Measurements from ENCODE around the gene LRRC23. TPM values are rescaled to one million over a fixed set of nuclear protein-coding genes. Genes with fewer than 3 reads are reported as not detected.
A peak's percentile ranks its signal among the peaks of the same experiment; 100 is the strongest.
"Not testable (repeated sequence)": the region's sequence is repeated elsewhere in the genome, so short reads cannot be mapped to it uniquely, and the experiment has no call there.

The LRRC23 gene
- total and polyA plus RNA-seq, 2 of the 13 experiments (the other 11 are each of a cell fraction or from before 2014, with no cell fraction given): 6.0 to 7.8 TPM

DNA sequence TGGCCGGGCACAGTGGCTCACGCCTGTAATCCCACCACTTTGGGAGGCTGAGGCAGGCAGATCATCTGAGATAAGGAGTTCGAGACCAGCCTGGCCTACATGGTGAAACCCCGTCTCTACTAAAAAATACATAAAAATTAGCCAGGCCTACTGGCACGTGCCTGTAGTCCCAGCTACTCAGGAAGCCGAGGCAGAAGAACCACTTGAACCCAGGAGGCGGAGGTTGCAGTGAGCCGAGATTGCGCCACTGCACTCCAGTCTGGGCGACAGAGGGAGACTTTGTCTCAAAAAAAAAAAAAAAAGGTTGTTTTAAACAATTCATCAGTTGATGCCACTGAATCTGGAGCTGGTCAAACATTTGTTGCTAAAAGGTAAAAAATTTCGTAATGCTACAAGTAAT lies 24.8 kb upstream of the LRRC23 start:
- in situ Hi-C loops (cut with HindIII; ENCODE audit: extremely low pct_ligation_motif_present, low pct_unique_long_range_greater_than_20kb); CTCF ChIA-PET (ENCODE audit: low intra/inter-chr PET ratio, low total read pairs); intact Hi-C loops (cut with micrococcal nuclease; ENCODE audit: unreplicated experiment); H3K4me3 ChIP-seq (replicated peaks in 1 of 3; ENCODE audit: insufficient read depth in 1 of 3, low read depth in 2 of 3, low read length in 3 of 3); H3K79me2 ChIP-seq (ENCODE audit: insufficient read depth, low read length); H3K4me2 ChIP-seq (ENCODE audit: low read depth, low read length); H2AFZ ChIP-seq (ENCODE audit: low read length); BruUV-seq (replicated peaks); DNase-seq (ENCODE audit: low spot score); H3K36me3 ChIP-seq (replicated peaks in 1 of 2; ENCODE audit: control insufficient read depth in 1 of 2, insufficient read depth in 2 of 2, low read length in 2 of 2); H4K20me1 ChIP-seq (ENCODE audit: insufficient read depth, low read length); ATAC-seq; FAIRE-seq; H3K27me3 ChIP-seq (ENCODE audit: control insufficient read depth in 1 of 2, insufficient read depth in 2 of 2, low read length in 2 of 2); H3K9ac ChIP-seq (ENCODE audit: insufficient read depth, low read depth, low read length); H3K9me3 ChIP-seq (ENCODE audit: low read length): not testable (repeated sequence)
- H3K27ac ChIP-seq (ENCODE audit: extremely low read length, insufficient read depth, low read length): peak overlapping the region; percentile 86
- POLR2A ChIA-PET: interaction anchor here (1.1 to 6.2 kb wide), 7 partner anchors 7 to 82 kb away, joined by 3 to 47 read pairs (median 13); partner anchors contain the start of genes C12orf57, RNU7-1, SPSB2 and TPI1
- TF ChIP-seq HIVEP1 (CRISPR knock-in tag; IDR thresholded peaks at IDR 0.05): 0 out of 2 replicates have a peak, but pooled peaks have one; percentile 16
- peak; percentile 59; the same call in 1 of the 2 replicates for TF ChIP-seq CEBPG (CRISPR knock-in tag; IDR thresholded peaks at IDR 0.05)
- TF ChIP-seq ZMYM3 (CRISPR knock-in tag; IDR thresholded peaks at IDR 0.05): 0 out of 2 replicates have a peak, but pooled peaks have one; percentile 5
- 0 out of 2 replicates have a peak, but pooled peaks have one; percentile 20 for TF ChIP-seq PHF21A (CRISPR knock-in tag; IDR thresholded peaks at IDR 0.05)
- TF ChIP-seq, protein P1, sequence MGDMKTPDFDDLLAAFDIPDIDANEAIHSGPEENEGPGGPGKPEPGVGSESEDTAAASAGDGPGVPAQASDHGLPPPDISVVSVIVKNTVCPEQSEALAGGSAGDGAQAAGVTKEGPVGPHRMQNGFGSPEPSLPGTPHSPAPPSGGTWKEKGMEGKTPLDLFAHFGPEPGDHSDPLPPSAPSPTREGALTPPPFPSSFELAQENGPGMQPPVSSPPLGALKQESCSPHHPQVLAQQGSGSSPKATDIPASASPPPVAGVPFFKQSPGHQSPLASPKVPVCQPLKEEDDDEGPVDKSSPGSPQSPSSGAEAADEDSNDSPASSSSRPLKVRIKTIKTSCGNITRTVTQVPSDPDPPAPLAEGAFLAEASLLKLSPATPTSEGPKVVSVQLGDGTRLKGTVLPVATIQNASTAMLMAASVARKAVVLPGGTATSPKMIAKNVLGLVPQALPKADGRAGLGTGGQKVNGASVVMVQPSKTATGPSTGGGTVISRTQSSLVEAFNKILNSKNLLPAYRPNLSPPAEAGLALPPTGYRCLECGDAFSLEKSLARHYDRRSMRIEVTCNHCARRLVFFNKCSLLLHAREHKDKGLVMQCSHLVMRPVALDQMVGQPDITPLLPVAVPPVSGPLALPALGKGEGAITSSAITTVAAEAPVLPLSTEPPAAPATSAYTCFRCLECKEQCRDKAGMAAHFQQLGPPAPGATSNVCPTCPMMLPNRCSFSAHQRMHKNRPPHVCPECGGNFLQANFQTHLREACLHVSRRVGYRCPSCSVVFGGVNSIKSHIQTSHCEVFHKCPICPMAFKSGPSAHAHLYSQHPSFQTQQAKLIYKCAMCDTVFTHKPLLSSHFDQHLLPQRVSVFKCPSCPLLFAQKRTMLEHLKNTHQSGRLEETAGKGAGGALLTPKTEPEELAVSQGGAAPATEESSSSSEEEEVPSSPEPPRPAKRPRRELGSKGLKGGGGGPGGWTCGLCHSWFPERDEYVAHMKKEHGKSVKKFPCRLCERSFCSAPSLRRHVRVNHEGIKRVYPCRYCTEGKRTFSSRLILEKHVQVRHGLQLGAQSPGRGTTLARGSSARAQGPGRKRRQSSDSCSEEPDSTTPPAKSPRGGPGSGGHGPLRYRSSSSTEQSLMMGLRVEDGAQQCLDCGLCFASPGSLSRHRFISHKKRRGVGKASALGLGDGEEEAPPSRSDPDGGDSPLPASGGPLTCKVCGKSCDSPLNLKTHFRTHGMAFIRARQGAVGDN (CRISPR knock-in tag; IDR thresholded peaks at IDR 0.05): peak; percentile 25
- WGBS (ENCODE audit: low lambda C conversion rate): 59% methylated on average over 10 of the region's 11 CpGs
- peaks cover 35% of the 10 kb centered on the region for H3K4me1 ChIP-seq (ENCODE audit: insufficient read depth, low read length)
